NB4 (cell line): ENCODE measurements around the gene TSPYL4.

Experiments
- DNase-seq: peaks from one replicate; pipeline ENCODE4 v3.0.0; 2010; ENCODE audit warnings: low read depth
- H3K4me3 ChIP-seq: one replicate; pipeline ENCODE4 v1.5.1; 2011; ENCODE audit warnings: mild to moderate bottlenecking, low read depth, low read length, moderate library complexity
- CTCF ChIP-seq: IDR thresholded peaks from one replicate; pipeline ENCODE4 v1.5.1; 2012; ENCODE audit warnings: low read depth, low read length
- MYC ChIP-seq: IDR thresholded peaks from 2 replicates; pipeline ENCODE4 v1.6.1; 2011; ENCODE audit warnings: low read depth, low read length
- POLR2A ChIP-seq: IDR thresholded peaks from 2 replicates; pipeline ENCODE4 v1.6.1; 2011; ENCODE audit warnings: mild to moderate bottlenecking; ENCODE audit not compliant: insufficient read length; ENCODE audit errors: extremely low read depth
- TF ChIP-seq, protein P1 (sequence below): IDR thresholded peaks from 2 replicates; pipeline ENCODE4 v1.6.1; 2011; ENCODE audit warnings: low read depth, low read length

TSPYL4 gene

GRCh38 chr6:116267836-116268588 lies 14.1 kb upstream of the TSPYL4 start:
- peak; percentile 25 for DNase-seq
- no peak overlapping the region for H3K4me3 ChIP-seq
- TF ChIP-seq CTCF (no peak), POLR2A (no peak), MYC (no peak)
- TF ChIP-seq, protein P1, sequence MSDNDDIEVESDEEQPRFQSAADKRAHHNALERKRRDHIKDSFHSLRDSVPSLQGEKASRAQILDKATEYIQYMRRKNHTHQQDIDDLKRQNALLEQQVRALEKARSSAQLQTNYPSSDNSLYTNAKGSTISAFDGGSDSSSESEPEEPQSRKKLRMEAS = no peak

GRCh38 chr6:116266803-116267202 lies 12.9 kb upstream of the TSPYL4 start:
- no peak for DNase-seq

DNA sequence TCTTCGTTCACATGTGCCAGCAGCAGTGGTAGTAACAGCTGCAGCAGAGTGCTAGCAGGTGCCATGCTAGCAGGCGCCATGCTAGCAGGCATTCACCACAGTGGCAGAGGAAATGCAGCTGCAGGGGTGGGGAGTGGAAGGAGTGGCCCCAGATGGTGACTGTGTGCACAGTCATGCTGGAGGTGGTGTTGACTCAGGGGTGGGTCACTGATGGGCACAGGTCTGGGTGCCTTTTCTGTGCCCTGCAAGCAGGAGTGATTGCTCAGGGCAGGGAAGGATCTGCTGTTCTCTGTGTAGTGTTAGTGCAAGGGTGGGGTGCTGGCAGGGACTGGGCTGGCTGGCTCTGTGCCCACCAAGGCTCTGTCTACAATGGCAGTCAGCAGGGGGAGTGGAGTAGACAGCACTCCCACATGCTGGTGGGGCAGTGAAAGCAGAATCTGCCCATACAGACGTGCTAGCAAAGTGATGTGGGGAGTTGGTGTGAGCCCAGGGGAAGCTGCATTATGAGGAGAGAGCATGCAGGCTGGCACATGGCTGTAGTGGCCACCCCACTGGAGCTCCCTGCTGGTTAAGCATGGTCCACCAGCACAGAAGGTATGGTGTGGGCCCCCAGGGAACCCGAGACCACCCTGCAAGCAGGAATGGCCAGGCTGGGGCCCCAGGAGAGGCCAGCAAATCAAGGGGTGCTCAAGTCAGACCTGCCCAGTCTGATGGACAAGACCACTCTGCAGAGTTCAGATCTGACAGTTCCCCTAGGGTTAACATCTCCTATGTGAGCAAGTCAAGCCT lies 11.4 kb upstream of the TSPYL4 start:
- DNase-seq = no peak
- no peak for TF ChIP-seq MYC
- TF ChIP-seq POLR2A = no peak
- no peak overlapping the region for H3K4me3 ChIP-seq

More at GRCh38 chr6:116266803-116267202, 12.9 kb upstream of the TSPYL4 start:
- TF ChIP-seq MYC (no peak), POLR2A (no peak), CTCF (no peak)
- TF ChIP-seq, protein P1 = no peak
- H3K4me3 ChIP-seq = no peak overlapping the region

GRCh38 chr6:116263353-116263752 lies 9.5 kb upstream of the TSPYL4 start:
- TF ChIP-seq POLR2A = no peak
- TF ChIP-seq, protein P1 = no peak
- TF ChIP-seq CTCF = no peak
- no peak for TF ChIP-seq MYC
- DNase-seq = no peak
- no peak overlapping the region for H3K4me3 ChIP-seq

DNA sequence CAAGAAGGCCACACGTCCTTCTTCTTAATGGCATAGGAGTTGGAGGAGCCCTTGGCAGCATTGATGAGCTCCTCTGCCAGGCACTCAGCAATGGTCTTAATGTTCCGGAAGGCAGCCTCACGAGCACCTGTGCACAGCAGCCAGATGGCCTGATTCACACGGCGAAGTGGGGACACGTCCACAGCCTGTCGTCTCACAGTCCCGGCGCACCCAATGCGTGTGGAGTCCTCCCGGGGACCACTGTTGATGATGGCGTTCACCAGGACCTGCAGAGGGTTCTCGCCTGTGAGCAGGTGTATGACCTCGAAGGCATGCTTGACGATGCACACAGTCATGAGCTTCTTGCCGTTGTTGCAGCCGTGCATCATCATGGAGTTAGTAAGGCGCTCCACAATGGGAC lies 4.6 kb upstream of the TSPYL4 start:
- no peak overlapping the region for H3K4me3 ChIP-seq
- TF ChIP-seq MYC = no peak
- TF ChIP-seq POLR2A = no peak
- no peak for TF ChIP-seq CTCF
- TF ChIP-seq, protein P1 = no peak
- no peak for DNase-seq

DNA sequence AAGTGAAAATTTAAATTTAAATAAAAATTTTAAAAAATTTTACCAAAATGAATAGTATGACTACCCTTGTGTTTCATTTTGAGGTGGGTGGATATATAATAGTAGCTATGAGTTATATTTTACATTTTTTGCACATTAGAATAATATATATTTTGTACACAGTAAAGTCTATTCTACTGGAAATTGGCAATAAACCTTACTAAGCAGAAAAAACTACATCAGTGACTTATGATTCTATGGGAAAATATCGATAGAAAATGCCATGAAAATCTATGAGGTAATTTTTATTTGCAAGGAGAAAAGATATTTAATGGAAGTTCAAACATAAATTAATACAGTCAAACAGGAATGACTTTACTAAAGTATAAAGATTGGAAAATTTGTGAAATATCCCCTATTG lies 2.8 kb upstream of the TSPYL4 start:
- no peak overlapping the region for H3K4me3 ChIP-seq
- TF ChIP-seq POLR2A (no peak), CTCF (no peak), MYC (no peak)
- TF ChIP-seq, protein P1 = no peak
- DNase-seq = no peak
